Osteocyte (in vitro differentiated cells): ENCODE data around the gene PIGU. TPM values are rescaled to one million over a fixed set of nuclear protein-coding genes. Genes with fewer than 3 reads are reported as not detected.
A peak's percentile ranks its signal among the peaks of the same experiment; 100 is the strongest.

Experiments used
- DNase-seq: peaks from one replicate; pipeline ENCODE4 v3.0.0; 2021; ENCODE audit warnings: mixed read lengths; ENCODE audit not compliant: unreplicated experiment; ENCODE audit errors: extremely low spot score
- H3K27ac Mint-ChIP-seq: one replicate; pipeline ENCODE4 v1.8.0; 2021; ENCODE audit warnings: mild to moderate bottlenecking, mixed read lengths; ENCODE audit not compliant: unreplicated experiment
- H3K27me3 Mint-ChIP-seq: one replicate; pipeline ENCODE4 v1.8.0; 2021; ENCODE audit warnings: mixed read lengths; ENCODE audit not compliant: unreplicated experiment
- H3K36me3 Mint-ChIP-seq: one replicate; pipeline ENCODE4 v1.8.0; 2021; ENCODE audit warnings: mixed read lengths; ENCODE audit not compliant: unreplicated experiment
- H3K4me1 Mint-ChIP-seq: one replicate; pipeline ENCODE4 v1.8.0; 2021; ENCODE audit warnings: mixed read lengths; ENCODE audit not compliant: unreplicated experiment
- H3K4me3 Mint-ChIP-seq: one replicate; pipeline ENCODE4 v1.8.0; 2021; ENCODE audit warnings: mild to moderate bottlenecking, moderate library complexity, mixed read lengths; ENCODE audit not compliant: unreplicated experiment
- H3K9me3 Mint-ChIP-seq: one replicate; pipeline ENCODE4 v1.8.0; 2021; ENCODE audit warnings: mixed read lengths; ENCODE audit not compliant: unreplicated experiment
- CTCF ChIP-seq: fragments of 200-600 bp; sonication (generic); IDR thresholded peaks from 2 replicates; pipeline ENCODE4 v1.5.0; 2021; ENCODE audit warnings: antibody characterized with exemption, mild to moderate bottlenecking, moderate library complexity
- total RNA-seq: library from RNA; stranded (reverse); gene quantifications from 2 replicates; pipeline ENCODE4 v1.2.1, GENCODE V29; 2021

The PIGU gene
- total RNA-seq, 1 donor from 2014 or later: 15.5 TPM

- no peak overlapping the region for H3K4me3 Mint-ChIP-seq
- H3K4me1 Mint-ChIP-seq: peaks cover 29% of the 10 kb centered on the region
- peak overlapping the region; percentile 58 for H3K27ac Mint-ChIP-seq
- TF ChIP-seq CTCF: no peak
- no peaks in the 10 kb centered on the region for H3K27me3 Mint-ChIP-seq
- H3K36me3 Mint-ChIP-seq: peaks cover 14% of the 10 kb centered on the region
- H3K9me3 Mint-ChIP-seq: no peaks in the 10 kb centered on the region
- no peak for DNase-seq
Observed at GRCh38 chr20:34712525-34713192, 35.8 kb upstream of the PIGU start.

GRCh38 chr20:34711813-34712430 is 35.0 kb upstream of the PIGU start:
- H3K4me1 Mint-ChIP-seq: peaks cover 29% of the 10 kb centered on the region
- DNase-seq: no peak
- no peaks in the 10 kb centered on the region for H3K27me3 Mint-ChIP-seq
- H3K9me3 Mint-ChIP-seq: no peaks in the 10 kb centered on the region
- TF ChIP-seq CTCF: no peak
- no peak overlapping the region for H3K27ac Mint-ChIP-seq
- H3K36me3 Mint-ChIP-seq: peaks cover 10% of the 10 kb centered on the region
- no peak overlapping the region for H3K4me3 Mint-ChIP-seq

GRCh38 chr20:34710861-34711574 is 34.1 kb upstream of the PIGU start:
- H3K36me3 Mint-ChIP-seq: peaks cover 10% of the 10 kb centered on the region
- H3K27me3 Mint-ChIP-seq: no peaks in the 10 kb centered on the region
- peaks cover 36% of the 10 kb centered on the region for H3K4me1 Mint-ChIP-seq
- H3K9me3 Mint-ChIP-seq: no peaks in the 10 kb centered on the region
- no peak for TF ChIP-seq CTCF
- DNase-seq: no peak
- H3K4me3 Mint-ChIP-seq: peak overlapping the region; percentile 76
- H3K27ac Mint-ChIP-seq: peak overlapping the region; percentile 69

GRCh38 chr20:34710568-34710839 is 33.6 kb upstream of the PIGU start:
- Mint-ChIP-seq H3K4me1 (peaks cover 41% of the 10 kb centered on the region), H3K27me3 (no peaks in the 10 kb centered on the region), H3K36me3 (peaks cover 10% of the 10 kb centered on the region), H3K9me3 (no peaks in the 10 kb centered on the region), H3K4me3 (peak overlapping the region; percentile 76), H3K27ac (peak overlapping the region; percentile 69)
- no peak for TF ChIP-seq CTCF
- no peak for DNase-seq
